ENCODE measurements around the gene SLX4IP.

Gene SLX4IP

GRCh38 chr20:10554285-10554684, 119.2 kb downstream of the SLX4IP start:
- no peak for DNase-seq

- no peak for DNase-seq
These were observed 120.3 kb downstream of the SLX4IP start for GRCh38 chr20:10555393-10555792.

- DNase-seq, result no peak
These were observed 120.8 kb downstream of the SLX4IP start for GRCh38 chr20:10555865-10556308.

- DNase-seq, result no peak
These were observed 121.5 kb downstream of the SLX4IP start for GRCh38 chr20:10556519-10557083.

- peak; percentile 85 for DNase-seq
These were observed 122.6 kb downstream of the SLX4IP start for GRCh38 chr20:10557685-10558084.

- DNase-seq, result no peak
These were observed 123.6 kb downstream of the SLX4IP start for GRCh38 chr20:10558635-10559187.

GRCh38 chr20:10559266-10559665, 124.2 kb downstream of the SLX4IP start:
- DNase-seq, result no peak

- DNase-seq, result no peak
These were observed 125.6 kb downstream of the SLX4IP start for GRCh38 chr20:10560686-10561085.

GRCh38 chr20:10561302-10561701, 126.2 kb downstream of the SLX4IP start:
- DNase-seq, result no peak

GRCh38 chr20:10562899-10563298, 127.8 kb downstream of the SLX4IP start:
- no peak for DNase-seq

- no peak for DNase-seq
These were observed 128.9 kb downstream of the SLX4IP start for GRCh38 chr20:10563935-10564492.

- DNase-seq, result no peak
These were observed 130.3 kb downstream of the SLX4IP start for GRCh38 chr20:10565191-10565921.

GRCh38 chr20:10565922-10566897, 131.1 kb downstream of the SLX4IP start:
- no peak for DNase-seq

- DNase-seq, result no peak
These were observed 132.9 kb downstream of the SLX4IP start for GRCh38 chr20:10568032-10568431.

- no peak for DNase-seq
These were observed 136.3 kb downstream of the SLX4IP start for GRCh38 chr20:10571313-10571815.

- no peak for DNase-seq
These were observed 137.7 kb downstream of the SLX4IP start for GRCh38 chr20:10572853-10573252.

GRCh38 chr20:10573273-10573950, 138.3 kb downstream of the SLX4IP start:
- DNase-seq, result no peak

- DNase-seq, result no peak
These were observed 138.8 kb downstream of the SLX4IP start for GRCh38 chr20:10573951-10574339.

GRCh38 chr20:10576411-10577090, 141.4 kb downstream of the SLX4IP start:
- DNase-seq, result no peak

GRCh38 chr20:10577648-10578047, 142.5 kb downstream of the SLX4IP start:
- no peak for DNase-seq

- no peak for DNase-seq
These were observed 143.5 kb downstream of the SLX4IP start for GRCh38 chr20:10578607-10579006.
